NCI-H1092 treated with DMSO at 0.1 percent for 48 hours (cell line): ENCODE data around the gene HACD3.

Source experiments
- DNase-seq: peaks from one replicate; lab custom pipeline; 2025; lab: John Stamatoyannopoulos, UW

The HACD3 gene, protein sequence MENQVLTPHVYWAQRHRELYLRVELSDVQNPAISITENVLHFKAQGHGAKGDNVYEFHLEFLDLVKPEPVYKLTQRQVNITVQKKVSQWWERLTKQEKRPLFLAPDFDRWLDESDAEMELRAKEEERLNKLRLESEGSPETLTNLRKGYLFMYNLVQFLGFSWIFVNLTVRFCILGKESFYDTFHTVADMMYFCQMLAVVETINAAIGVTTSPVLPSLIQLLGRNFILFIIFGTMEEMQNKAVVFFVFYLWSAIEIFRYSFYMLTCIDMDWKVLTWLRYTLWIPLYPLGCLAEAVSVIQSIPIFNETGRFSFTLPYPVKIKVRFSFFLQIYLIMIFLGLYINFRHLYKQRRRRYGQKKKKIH

DNA sequence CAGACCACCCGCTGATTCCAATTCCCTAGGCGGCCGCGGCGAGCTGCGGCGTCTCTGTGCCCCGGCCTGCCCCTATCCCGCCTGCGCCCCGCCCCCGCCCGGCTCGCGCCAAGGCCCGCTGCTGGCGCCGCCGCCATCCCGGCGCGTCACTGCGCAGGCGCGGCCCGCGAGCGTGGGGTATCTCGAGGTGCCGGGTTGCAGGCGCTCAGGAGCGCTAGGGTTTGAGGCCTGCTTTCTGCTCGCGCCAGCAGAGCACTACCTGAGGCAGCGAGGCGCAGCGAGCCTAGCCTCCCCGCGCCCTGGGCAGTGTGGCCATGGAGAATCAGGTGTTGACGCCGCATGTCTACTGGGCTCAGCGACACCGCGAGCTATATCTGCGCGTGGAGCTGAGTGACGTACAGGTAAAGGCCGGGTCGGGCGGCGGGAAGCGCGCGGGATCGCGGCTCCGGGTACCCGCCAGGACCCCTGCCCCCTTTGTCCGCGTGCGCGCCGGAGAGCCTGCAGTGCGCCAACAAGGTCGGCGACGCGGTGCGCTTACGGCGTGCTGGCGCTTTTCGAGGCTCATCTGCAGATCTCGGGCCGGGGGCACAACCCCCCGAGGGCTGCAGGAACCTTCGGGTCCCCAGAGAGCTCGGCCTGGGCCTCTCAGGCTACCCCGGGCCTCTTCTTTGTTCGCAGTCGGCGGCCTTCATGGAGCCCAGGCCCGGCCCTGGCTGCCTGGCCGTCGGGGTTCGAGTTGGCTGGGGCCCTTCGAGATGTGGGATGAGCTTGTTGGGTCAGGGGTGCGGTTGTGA, at the start of gene HACD3:
TSS of gene HACD3 (plus strand) at position 146 of the 794 bp plus-strand sequence. CDS start at position 315, 169 bp downstream.
- DNase-seq = peak; percentile 82

DNA sequence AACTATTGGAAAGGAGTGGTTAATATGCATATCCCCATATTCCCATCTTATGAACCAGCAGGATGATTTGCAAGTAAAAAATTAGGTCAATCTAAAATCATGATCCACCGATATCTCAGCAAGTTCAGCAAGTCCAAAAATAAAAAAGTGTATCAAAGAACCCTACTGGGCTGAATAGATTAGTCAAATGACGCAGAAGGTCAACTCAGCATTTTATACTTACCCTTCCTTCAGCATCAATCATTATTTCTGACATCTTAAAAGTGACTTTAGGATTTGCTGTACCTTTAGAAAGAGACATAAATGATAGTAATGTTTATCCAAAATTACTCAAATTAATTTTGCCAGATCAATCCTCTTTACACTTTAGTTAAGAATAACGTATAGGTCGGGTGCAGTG, 45.4 kb upstream of the HACD3 start:
- DNase-seq = no peak

DNA sequence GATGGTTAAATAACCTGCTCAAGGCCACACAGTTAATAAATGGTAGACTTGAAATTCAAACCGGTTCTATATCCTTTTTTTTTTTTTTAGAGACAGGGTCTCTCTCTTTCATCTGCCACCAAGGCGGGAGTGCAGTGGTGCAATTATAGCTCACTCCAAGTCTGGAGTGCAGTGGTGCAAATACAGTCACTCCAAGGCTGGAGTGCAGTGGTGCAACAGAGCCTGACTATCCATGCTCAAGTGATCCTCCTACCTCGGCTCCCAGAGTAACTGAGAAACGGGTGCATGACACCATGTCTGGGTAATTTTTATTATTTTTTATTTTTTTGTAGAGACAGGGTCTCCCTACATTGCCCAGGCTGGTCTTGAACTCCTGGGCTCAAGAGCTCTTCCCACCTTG, 36.2 kb upstream of the HACD3 start:
- DNase-seq = no peak

GRCh38 chr15:65509321-65509720, 20.9 kb upstream of the HACD3 start:
- no peak for DNase-seq

- DNase-seq = no peak
Measured at GRCh38 chr15:65512189-65512588, 18.1 kb upstream of the HACD3 start.

DNA sequence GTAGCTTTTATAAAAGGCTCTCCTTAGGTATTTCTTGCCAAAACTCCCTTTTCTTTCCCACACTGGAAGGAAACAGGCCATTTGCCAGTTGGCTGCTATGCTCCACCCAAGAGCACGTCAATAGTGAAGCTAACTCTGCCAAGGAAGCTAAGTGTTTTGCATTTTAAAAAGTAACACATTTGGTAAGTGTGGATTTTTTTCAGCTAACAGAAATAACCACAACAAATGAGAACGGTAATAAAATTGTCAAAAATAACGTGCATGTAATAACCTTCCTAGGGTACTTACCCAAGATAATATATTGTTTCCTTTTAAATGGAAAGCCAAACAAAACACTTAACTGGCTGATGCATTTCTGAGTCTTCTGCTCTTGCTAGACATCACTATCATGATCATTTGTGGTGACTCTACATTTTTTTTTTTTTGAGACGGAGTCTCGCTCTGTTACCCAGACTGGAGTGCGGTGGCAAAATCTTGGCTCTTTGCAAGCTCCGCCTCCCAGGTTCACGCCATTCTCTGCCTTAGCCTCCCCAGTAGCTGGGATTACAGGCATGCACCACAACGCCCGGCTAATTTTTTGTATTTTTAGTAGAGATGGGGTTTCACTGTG, 17.4 kb upstream of the HACD3 start:
- DNase-seq = no peak

GRCh38 chr15:65516997-65517865, 13.0 kb upstream of the HACD3 start, which contains the start of gene DPP8:
Gene DPP8, minus strand, starts transcription at chr15:65517689. Its CDS starts 5,136 bp downstream, at chr15:65512553.
- peak; percentile 80 for DNase-seq

GRCh38 chr15:65517866-65518207, 12.4 kb upstream of the HACD3 start:
- no peak for DNase-seq

GRCh38 chr15:65518633-65519285, 11.5 kb upstream of the HACD3 start:
- no peak for DNase-seq

DNA sequence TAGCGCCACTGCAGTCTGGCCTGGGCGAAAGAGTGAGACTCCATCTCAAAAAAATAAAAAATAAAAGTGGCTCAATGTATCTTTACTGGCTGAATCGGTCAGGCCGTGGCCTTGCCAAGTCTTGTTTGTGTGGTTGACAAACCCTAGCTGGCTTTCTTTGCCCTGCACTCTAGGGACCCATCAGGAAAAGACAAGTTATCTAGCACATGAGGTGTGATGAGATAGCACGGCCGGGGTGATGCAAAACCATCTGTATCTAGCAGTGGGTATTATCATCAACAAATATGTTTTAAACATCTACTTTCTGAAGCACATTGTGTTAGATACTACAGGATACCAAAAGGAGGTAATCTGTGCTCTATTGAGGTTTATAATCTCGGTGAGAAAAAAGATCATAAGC, 8.9 kb upstream of the HACD3 start:
- no peak for DNase-seq

DNA sequence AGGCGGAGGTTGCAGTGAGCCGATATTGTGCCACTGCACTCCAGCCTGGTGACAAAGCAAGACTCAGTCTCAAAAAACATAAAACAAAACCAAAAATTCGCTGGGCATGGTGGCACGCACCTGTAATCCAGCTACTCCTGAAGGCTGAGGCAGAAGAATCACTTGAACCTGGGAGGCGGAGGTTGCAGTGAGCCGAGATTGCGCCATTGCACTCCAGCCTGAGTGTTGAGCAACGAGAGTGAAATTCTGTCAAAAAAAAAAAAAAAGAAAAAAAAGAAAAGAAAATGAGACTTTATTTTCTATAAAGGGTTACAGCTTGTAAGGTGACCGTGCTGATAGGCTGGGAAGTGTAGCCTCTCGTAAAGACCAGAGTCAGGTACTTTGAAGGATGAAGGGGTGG, 6.0 kb upstream of the HACD3 start:
- DNase-seq = no peak

- no peak for DNase-seq
Measured at GRCh38 chr15:65525622-65526021, 4.6 kb upstream of the HACD3 start.

DNA sequence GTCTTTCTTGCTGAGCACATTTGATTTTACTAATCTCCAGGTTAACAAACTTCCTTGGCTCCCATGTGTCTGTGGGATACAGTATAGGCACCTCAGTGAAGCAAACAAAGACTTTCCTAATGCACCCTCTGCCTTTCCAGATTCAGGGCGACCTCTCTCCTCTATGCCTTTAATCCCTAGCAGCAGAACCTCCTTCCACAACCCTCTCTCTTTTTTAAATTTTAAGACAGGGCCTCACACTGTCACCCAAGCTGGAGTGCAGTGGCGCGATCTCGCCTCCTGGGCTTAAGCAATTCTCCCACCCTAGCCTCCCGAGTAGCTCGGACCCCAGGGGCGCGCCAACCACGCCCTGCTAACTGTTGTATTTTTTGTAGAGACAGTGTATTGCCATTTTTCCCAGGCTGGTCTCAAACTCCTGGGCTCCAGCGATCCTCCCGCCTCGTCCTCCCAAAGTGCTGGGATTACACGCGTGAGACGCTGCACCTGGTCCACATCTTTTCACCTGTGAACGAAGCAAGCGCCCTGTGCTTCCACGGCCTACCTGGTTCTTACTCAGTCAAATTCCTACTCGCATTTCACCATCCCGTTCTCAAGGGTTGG, 1.7 kb upstream of the HACD3 start:
- no peak for DNase-seq

- DNase-seq = no peak
Measured at GRCh38 chr15:65529762-65530317, 423 bp upstream of the HACD3 start.

DNA sequence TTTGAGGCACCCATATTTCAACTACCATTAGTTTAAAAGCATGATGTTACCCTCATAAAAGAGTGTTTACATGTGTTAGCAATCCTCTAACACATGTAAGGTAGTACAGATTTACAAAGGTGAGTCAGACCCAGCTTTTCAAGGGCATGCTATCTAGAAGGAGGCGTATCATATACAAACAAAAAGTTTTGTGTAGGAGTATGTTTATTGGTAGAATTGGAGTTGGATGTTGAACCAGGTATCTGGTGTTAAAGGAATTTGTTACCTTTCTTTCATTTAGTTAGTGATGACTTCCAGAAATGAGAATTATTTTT, 2.4 kb downstream of the HACD3 start:
- DNase-seq = no peak

DNA sequence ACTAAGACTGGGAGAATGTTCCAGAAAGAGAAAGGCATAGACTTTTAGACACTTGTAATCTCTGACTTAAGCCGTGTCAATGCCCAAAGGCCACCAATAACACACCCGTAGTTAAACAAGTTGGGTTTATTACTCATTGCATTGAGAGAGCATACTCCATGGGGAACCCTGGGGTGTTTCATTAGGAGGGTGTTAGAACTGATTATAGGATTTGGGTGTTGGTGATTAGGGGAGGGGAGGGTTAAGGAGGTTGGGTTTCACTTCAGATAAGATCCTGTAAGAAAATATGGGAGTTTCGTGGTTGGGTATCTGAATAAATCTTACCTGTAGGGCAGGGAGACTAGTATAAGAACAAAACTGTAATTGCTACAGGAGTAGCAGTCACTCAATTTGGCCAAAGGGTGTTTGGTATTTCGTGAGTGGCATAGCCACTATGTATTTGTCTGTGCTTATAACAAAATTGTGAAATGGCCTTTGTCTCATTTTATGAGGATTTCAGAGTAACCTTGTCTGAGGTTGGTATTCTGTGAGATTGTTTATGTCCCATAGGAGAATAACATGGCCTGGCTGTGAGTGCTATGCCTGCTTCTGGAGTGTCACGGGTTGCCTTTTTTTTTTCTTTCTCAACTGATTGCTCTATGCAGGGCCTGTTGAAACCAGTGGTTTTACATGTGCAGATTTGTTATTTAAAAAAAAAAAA, 2.9 kb downstream of the HACD3 start:
- no peak for DNase-seq

DNA sequence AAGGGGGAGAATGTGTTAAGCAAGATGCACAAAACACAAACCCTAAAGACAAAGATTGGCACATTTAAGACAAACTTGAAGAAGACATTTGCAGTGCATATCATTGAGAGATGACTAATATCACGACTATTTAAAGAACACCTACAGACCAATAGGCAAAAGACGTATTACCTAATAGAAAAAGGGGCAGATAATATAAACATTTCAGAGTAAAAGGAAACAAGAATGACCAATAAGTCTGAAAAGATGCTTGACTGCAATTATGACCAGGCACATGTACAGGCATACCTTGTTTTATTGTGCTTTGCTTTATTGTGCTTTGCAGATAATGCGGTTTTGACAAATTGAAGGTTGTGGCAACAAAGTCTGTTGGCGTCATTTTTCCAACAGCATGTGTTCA, 4.9 kb downstream of the HACD3 start:
- DNase-seq = no peak

DNA sequence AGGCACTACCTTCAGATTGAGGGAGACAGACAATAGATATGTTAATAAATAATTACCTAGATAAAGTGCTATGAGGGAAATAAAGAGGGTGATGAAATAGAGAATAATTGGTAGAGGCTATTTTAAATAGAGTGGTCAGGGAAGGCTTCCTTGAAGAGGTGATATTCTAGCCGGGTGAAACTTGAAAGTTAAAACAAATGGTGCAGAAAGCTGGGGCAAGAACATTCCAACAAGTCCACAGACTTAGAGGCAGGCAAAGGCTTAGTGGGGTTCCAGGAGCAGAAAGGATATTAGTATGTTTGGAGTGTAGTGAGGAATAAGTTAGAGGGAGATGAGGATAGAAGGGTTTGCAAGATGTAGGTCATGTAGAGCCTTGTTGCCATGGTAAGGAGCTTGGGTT, 10.1 kb downstream of the HACD3 start:
- DNase-seq = no peak

GRCh38 chr15:65541231-65541820, 11.1 kb downstream of the HACD3 start:
- DNase-seq = no peak

DNA sequence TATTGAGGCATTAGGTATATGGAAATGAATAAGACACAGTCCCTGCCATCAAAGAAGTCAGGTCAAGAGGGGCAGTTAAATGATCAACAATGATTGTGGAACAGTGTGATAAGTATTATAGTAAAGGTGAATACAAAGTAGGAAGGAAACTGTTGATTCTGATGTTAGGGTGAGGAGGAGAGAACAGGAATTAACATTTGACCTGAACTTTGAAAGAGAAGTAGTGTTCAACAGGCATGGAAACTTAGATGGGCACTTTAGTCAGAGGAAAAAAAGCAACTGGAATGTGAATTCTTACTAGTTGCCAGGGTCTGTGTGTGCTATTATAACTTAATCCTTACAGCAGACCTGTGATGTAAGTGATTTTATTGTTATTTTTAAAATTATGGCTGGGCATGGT, 17.6 kb downstream of the HACD3 start:
- no peak for DNase-seq
